ENCODE results near the gene COG5. TPM values are rescaled to one million over a fixed set of nuclear protein-coding genes. Genes with fewer than 3 reads are reported as not detected.

Gene COG5
- polyA plus RNA-seq, 3 donors = 12.7 to 29.0 (median 28.1) TPM

DNA sequence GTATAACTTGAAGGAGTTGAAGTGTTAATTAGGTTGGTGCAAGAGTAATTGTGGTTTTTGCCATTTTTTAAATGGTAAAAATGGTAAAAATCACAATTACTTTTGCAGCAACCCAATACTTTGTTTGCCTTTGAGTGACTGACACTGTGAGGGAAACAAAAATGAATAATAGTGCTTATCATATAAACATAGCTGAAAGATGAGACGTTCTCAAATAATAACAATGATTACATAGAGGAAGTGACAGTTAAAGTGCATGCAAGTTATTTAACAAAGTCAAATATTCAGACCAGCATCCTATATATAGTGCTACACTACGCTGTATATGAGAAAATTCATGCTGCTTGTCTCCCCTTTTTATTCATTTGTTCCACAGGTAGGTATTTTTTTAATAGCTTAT is 399.6 kb downstream of the COG5 start:
- no peak overlapping the region for H3K9ac ChIP-seq (ENCODE audit: insufficient read depth, low read length, poor library complexity, severe bottlenecking)
- no CpG with 5 or more reads among the region's 2 CpGs for WGBS (ENCODE audit: insufficient coverage)
- Mint-ChIP-seq H3K36me3 (peaks cover 8 to 9% of the 10 kb centered on the region in 2 donors), H3K4me3 (no peak overlapping the region), H3K4me1 (peaks cover 1% of the 10 kb centered on the region), H3K27me3 (ENCODE audit: low read depth in 3 of 3) (peaks cover 0 to 1% (median 0%) of the 10 kb centered on the region in 3 donors), H3K9me3 (peaks cover 0 to 3% (median 0%) of the 10 kb centered on the region in 7 donors), H3K27ac (no peak overlapping the region)
- TF ChIP-seq, protein P1, sequence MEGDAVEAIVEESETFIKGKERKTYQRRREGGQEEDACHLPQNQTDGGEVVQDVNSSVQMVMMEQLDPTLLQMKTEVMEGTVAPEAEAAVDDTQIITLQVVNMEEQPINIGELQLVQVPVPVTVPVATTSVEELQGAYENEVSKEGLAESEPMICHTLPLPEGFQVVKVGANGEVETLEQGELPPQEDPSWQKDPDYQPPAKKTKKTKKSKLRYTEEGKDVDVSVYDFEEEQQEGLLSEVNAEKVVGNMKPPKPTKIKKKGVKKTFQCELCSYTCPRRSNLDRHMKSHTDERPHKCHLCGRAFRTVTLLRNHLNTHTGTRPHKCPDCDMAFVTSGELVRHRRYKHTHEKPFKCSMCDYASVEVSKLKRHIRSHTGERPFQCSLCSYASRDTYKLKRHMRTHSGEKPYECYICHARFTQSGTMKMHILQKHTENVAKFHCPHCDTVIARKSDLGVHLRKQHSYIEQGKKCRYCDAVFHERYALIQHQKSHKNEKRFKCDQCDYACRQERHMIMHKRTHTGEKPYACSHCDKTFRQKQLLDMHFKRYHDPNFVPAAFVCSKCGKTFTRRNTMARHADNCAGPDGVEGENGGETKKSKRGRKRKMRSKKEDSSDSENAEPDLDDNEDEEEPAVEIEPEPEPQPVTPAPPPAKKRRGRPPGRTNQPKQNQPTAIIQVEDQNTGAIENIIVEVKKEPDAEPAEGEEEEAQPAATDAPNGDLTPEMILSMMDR (IDR thresholded peaks at IDR 0.05) = no peak
- H3K4me3 ChIP-seq (replicated peaks in 1 of 3; ENCODE audit: low read depth in 2 of 3, low read length in 3 of 3) = no peak overlapping the region
- H3K27ac ChIP-seq (ENCODE audit: low read depth in 1 of 2, low read length in 2 of 2) = no peak overlapping the region
- H2AFZ ChIP-seq (ENCODE audit: insufficient read depth, low read depth, low read length, poor library complexity, severe bottlenecking) = no peak overlapping the region
- H3K4me2 ChIP-seq (replicated peaks; ENCODE audit: extremely low read depth, low read length, poor library complexity, severe bottlenecking) = no peak overlapping the region
- no peaks in the 10 kb centered on the region for H3K9me3 ChIP-seq (replicated peaks in 1 of 2; ENCODE audit: control insufficient read depth in 1 of 2, insufficient read depth in 1 of 2, low read length in 2 of 2)
- no peaks in the 10 kb centered on the region for H3K27me3 ChIP-seq (ENCODE audit: control insufficient read depth in 2 of 2, insufficient read depth in 2 of 2, low read length in 2 of 2)
- intact Hi-C loops (cut with micrococcal nuclease) = loop anchor here (10.0 kb wide), 2 partner anchors 299 to 731 kb away; partner anchors contain the start of genes DLD (in 1 of the 2) and PIK3CG (in 1 of the 2)
- no peak for DNase-seq
- peaks cover 0 to 13% of the 10 kb centered on the region in 2 donors for H3K36me3 ChIP-seq (replicated peaks in 1 of 2; ENCODE audit: control insufficient read depth in 1 of 2, insufficient read depth in 2 of 2, low read length in 2 of 2)
- peaks cover 0 to 5% of the 10 kb centered on the region in 2 donors for H3K4me1 ChIP-seq (ENCODE audit: control insufficient read depth in 1 of 2, insufficient read depth in 2 of 2, low read length in 2 of 2)
- H4K20me1 ChIP-seq (ENCODE audit: insufficient read depth, low read length) = no peaks in the 10 kb centered on the region
- H3K79me2 ChIP-seq (ENCODE audit: insufficient read depth, low read length) = peaks cover 3% of the 10 kb centered on the region

DNA sequence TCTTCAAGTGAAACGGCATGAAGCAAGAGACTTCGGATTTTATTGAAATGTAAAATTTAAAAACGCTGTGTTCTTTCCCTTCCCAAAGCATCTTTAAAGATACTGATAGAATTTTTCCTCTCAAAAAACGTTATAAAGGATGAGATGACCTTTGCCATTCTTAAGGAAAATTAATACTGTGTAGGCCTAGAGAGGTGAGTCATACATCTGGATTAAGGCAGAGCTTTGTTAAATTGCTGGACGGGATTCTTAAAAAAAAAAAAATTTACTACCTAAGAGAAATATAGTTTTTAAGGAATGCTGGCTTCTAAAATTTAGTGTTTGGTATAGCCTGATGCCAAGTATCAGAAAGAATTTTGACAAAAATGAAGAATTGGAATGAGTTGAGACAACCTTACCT is 401.2 kb downstream of the COG5 start:
- Histone ChIP-seq H3K36me3 (replicated peaks in 1 of 2; ENCODE audit: control insufficient read depth in 1 of 2, insufficient read depth in 2 of 2, low read length in 2 of 2) (peaks cover 0 to 19% of the 10 kb centered on the region in 2 donors), H4K20me1 (ENCODE audit: insufficient read depth, low read length) (no peaks in the 10 kb centered on the region), H3K27ac (ENCODE audit: low read depth in 1 of 2, low read length in 2 of 2) (no peak overlapping the region), H3K4me2 (replicated peaks; ENCODE audit: extremely low read depth, low read length, poor library complexity, severe bottlenecking) (no peak overlapping the region), H3K79me2 (ENCODE audit: insufficient read depth, low read length) (no peaks in the 10 kb centered on the region), H3K9me3 (replicated peaks in 1 of 2; ENCODE audit: control insufficient read depth in 1 of 2, insufficient read depth in 1 of 2, low read length in 2 of 2) (no peaks in the 10 kb centered on the region), H3K4me3 (replicated peaks in 1 of 3; ENCODE audit: low read depth in 2 of 3, low read length in 3 of 3) (no peak overlapping the region), H2AFZ (ENCODE audit: insufficient read depth, low read depth, low read length, poor library complexity, severe bottlenecking) (no peak overlapping the region), H3K27me3 (ENCODE audit: control insufficient read depth in 2 of 2, insufficient read depth in 2 of 2, low read length in 2 of 2) (no peaks in the 10 kb centered on the region), H3K9ac (ENCODE audit: insufficient read depth, low read length, poor library complexity, severe bottlenecking) (no peak overlapping the region), H3K4me1 (ENCODE audit: control insufficient read depth in 1 of 2, insufficient read depth in 2 of 2, low read length in 2 of 2) (peaks cover 0 to 5% of the 10 kb centered on the region in 2 donors)
- Mint-ChIP-seq H3K9me3 (no peaks in the 10 kb centered on the region), H3K4me1 (peaks cover 1% of the 10 kb centered on the region), H3K4me3 (no peak overlapping the region), H3K27ac (peak overlapping the region in 2 of 7 donors; percentile 25 to 75), H3K27me3 (ENCODE audit: low read depth in 3 of 3) (peaks cover 0 to 1% (median 0%) of the 10 kb centered on the region in 3 donors), H3K36me3 (peaks cover 9 to 13% of the 10 kb centered on the region in 2 donors)
- intact Hi-C loops (cut with micrococcal nuclease) = loop anchor here (10.0 kb wide), 2 partner anchors 298 to 732 kb away; partner anchors contain the start of genes DLD (in 1 of the 2) and PIK3CG (in 1 of the 2)
- no peak for DNase-seq
- TF ChIP-seq, protein P1 (IDR thresholded peaks at IDR 0.05) = no peak
- no CpG with 5 or more reads among the region's 5 CpGs for WGBS (ENCODE audit: insufficient coverage)
